Inflammatory macrophage treated with lipopolysaccharide for 4 hours (primary cell): Measurements from ENCODE around the gene QARS1.
A peak's percentile ranks its signal among the peaks of the same experiment; 100 is the strongest.

Experiments
- DNase-seq: peaks from one replicate; pipeline ENCODE4 v3.0.0-alpha.2; 2020

The QARS1 gene

GRCh38 chr3:49120096-49120437 lies 15.5 kb upstream of the QARS1 start:
- DNase-seq = peak; percentile 18

- DNase-seq = no peak
These were observed 14.9 kb upstream of the QARS1 start for GRCh38 chr3:49119439-49119838.

- no peak for DNase-seq
These were observed 14.5 kb upstream of the QARS1 start for GRCh38 chr3:49119036-49119435.

- no peak for DNase-seq
These were observed 7.7 kb upstream of the QARS1 start for GRCh38 chr3:49112262-49112661.

GRCh38 chr3:49111347-49111746 lies 6.8 kb upstream of the QARS1 start:
- no peak for DNase-seq

GRCh38 chr3:49110780-49111179 lies 6.2 kb upstream of the QARS1 start:
- no peak for DNase-seq

- DNase-seq = no peak
These were observed 3.8 kb upstream of the QARS1 start for GRCh38 chr3:49108346-49108745.

GRCh38 chr3:49104052-49104426 lies 518 bp downstream of the QARS1 start:
- no peak for DNase-seq

- DNase-seq = no peak
These were observed 4.4 kb downstream of the QARS1 start for GRCh38 chr3:49100046-49100615.

- no peak for DNase-seq
These were observed 5.5 kb downstream of the QARS1 start for GRCh38 chr3:49098910-49099630.

GRCh38 chr3:49098429-49098828 lies 6.1 kb downstream of the QARS1 start:
- no peak for DNase-seq

- DNase-seq = peak; percentile 99
These were observed 10.4 kb downstream of the QARS1 start, which contains the start of gene QRICH1 for GRCh38 chr3:49093853-49094767. TSS of gene QRICH1 (minus strand) at chr3:49094071. CDS start at chr3:49077017, 17,054 bp downstream.

- peak; percentile 76 for DNase-seq
These were observed 11.4 kb downstream of the QARS1 start for GRCh38 chr3:49092938-49093852.

GRCh38 chr3:49081429-49081828 lies 23.1 kb downstream of the QARS1 start:
- DNase-seq = no peak

- no peak for DNase-seq
These were observed 25.3 kb downstream of the QARS1 start for GRCh38 chr3:49079270-49079669.

GRCh38 chr3:49076646-49077045 lies 27.9 kb downstream of the QARS1 start:
- DNase-seq = no peak

GRCh38 chr3:49076116-49076515 lies 28.4 kb downstream of the QARS1 start:
- no peak for DNase-seq

- DNase-seq = no peak
These were observed 46.5 kb downstream of the QARS1 start for GRCh38 chr3:49058011-49058410.

- DNase-seq = no peak
These were observed 47.3 kb downstream of the QARS1 start for GRCh38 chr3:49057268-49057667.

- no peak for DNase-seq
These were observed 50.2 kb downstream of the QARS1 start for GRCh38 chr3:49054344-49054862.

GRCh38 chr3:49053543-49053942 lies 51.0 kb downstream of the QARS1 start:
- no peak for DNase-seq
